Measurements from ENCODE around the gene LAMC3. TPM values are rescaled to one million over a fixed set of nuclear protein-coding genes. Genes with fewer than 3 reads are reported as not detected.
A peak's percentile ranks its signal among the peaks of the same experiment; 100 is the strongest.

The LAMC3 gene
- polyA plus RNA-seq, 5 donors, result 7.3 to 15.4 (median 12.2) TPM

DNA sequence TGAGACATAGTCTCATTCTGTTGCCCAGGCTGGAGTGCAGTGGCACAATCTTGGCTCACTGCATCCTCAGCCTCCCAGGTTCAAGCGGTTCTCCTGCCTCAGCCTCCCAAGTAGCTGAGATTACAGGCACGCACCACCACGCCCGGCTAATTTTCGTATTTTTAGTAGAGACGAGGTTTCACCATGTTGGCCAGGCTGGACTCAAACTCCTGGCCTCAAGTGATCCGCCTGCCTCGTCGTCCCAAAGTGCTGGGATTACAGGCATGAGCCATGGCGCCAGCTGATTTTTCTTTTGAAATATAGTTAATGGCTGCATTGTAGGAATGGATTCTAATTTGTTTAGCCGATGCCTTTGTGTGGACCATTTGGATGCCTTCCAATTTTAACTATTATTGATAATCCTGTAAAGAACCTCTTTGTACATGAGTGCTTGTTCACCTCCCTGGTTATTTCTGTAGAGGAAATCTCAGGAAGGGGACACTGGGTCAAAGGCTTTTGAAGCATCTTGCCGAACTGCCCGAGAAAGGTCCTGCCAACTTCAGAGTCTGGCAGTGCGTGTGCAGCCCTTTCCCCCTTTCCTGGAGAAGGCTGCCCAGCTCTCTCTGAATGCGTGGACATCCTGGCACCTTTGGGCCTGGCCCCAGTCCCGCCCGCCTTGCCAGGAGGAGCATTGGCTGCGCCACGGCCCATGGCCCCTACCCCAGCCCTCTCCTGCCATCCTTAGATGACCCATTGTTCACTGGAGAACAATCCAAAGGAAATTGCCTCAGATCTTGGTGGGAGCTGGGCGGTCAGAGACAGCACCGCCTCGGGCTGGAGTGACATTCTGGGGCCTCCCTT, 107.5 kb downstream of the LAMC3 start:
- DNase-seq, result no peak

DNA sequence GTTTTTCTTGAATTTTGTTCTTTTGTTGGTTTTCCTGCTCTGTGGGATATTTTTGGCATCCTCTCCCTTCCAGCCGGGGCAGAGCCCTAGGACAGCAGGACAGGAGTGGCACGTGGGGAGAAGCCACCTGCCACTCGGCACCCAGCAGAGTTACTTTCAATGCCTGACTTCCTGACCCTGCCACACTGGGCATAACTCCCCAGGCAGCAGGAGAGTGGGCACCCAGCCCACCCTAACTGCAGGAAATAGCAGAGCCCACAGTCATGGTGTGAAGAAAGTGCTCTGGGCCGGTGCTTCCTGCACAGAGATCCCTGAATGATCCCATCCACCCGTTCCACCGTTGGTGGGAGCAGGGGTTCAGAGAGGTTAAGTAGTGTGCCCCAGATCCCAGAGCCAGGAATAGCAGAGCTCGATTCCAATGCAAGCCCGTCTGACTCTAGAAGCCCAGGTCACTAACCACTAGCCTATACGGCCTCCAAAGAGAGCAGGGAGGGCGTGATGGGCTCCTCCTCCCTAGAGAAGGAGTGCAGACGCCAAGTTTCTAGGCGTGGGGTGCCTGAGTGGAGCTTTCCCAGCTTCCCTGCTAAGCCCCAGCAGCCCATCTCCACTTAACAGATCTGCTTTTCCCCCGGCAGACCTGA, 108.3 kb downstream of the LAMC3 start:
- DNase-seq, result no peak

DNA sequence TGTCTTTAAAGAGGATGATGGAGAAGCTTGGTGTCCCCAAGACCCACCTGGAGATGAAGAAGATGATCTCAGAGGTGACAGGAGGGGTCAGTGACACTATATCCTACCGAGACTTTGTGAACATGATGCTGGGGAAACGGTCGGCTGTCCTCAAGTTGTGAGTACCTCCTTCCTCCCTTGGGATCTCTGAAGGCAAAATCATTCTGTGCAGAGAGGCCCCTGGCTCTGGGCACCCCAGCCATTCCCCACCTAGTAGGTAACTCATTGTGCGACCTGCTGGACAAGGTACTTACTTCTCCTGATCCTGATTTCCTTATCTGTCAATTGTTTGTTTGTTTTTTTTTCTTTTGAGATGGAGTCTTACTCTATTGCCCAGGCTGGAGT, 108.8 kb downstream of the LAMC3 start:
- no peak for DNase-seq

DNA sequence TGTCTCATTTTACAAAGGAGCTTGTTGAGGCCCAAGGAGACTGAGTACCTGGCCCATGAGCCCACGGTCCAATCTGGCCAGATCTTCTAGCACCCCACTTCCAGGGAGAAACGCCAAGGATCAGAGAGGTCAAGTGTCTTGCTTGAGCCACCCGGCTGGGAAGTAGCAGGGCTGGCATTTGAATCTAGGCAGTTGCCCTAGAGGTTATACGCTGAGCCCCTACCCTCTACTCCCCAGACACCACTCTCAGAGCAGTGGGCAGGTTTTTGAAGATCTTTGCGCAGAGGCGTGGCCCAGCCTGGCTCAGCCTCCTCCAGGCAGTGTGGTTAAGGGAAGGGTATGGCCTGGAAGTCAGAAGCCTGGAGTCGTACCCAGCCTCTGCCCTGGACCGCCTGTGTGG, 110.6 kb downstream of the LAMC3 start:
- DNase-seq, result no peak

DNA sequence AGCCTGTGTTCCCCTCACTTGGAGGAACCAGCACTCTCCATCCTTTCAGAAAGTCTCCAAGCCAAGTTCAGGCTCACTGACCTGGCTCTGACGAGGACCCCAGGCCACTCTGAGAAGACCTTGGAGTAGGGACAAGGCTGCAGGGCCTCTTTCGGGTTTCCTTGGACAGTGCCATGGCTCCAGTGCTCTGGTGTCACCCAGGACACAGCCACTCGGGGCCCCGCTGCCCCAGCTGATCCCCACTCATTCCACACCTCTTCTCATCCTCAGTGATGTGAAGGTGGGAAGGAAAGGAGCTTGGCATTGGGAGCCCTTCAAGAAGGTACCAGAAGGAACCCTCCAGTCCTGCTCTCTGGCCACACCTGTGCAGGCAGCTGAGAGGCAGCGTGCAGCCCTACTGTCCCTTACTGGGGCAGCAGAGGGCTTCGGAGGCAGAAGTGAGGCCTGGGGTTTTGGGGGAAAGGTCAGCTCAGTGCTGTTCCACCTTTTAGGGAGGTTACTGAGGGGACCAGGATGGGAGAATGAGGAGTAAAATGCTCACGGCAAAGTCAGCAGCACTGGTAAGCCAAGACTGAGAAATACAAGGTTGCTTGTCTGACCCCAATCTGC, 111.8 kb downstream of the LAMC3 start:
- no peak for DNase-seq

DNA sequence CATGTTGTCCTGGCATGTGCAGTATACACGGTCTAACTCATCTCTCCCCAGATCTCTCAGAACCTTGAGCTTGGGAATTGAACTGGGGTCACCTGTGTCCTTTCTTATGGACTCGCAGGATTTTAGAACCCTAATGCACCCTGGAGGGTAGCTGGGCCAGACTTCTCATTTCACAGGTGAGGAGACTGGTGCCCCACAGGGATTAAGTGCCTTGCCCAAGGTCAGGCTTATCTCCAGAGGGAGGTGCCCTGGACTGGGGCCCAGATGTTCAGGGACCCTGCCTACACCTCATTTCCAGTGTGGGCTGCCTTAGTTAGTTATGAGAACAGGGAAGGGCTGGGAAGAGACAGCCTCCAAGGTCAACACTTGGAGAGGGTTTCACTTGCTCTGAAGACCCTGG, 112.4 kb downstream of the LAMC3 start:
- DNase-seq, result no peak

- DNase-seq, result no peak
Observed at GRCh38 chr9:131122158-131122557, 113.2 kb downstream of the LAMC3 start.

DNA sequence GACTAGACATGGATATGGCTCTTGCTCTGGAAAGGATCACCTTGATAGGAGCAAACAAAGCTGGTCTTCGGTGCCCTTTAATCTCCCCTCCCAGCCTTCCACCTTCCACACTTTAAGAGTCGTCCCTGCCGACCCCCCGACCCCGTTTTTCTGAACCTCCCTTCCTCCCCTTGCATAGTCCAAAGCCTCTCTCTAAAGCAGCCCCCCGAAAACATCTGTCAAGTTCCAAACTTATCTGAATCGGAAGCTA, 116.0 kb downstream of the LAMC3 start:
- DNase-seq, result no peak

GRCh38 chr9:131125288-131126058, 116.5 kb downstream of the LAMC3 start, which contains the start of gene NUP214:
Gene NUP214, plus strand, starts transcription at chr9:131125586. Its CDS starts 119 bp downstream, at chr9:131125705.
- peak; percentile 98 to 99 for DNase-seq

- no peak for DNase-seq
Observed at GRCh38 chr9:131126059-131126426, 117.1 kb downstream of the LAMC3 start.

DNA sequence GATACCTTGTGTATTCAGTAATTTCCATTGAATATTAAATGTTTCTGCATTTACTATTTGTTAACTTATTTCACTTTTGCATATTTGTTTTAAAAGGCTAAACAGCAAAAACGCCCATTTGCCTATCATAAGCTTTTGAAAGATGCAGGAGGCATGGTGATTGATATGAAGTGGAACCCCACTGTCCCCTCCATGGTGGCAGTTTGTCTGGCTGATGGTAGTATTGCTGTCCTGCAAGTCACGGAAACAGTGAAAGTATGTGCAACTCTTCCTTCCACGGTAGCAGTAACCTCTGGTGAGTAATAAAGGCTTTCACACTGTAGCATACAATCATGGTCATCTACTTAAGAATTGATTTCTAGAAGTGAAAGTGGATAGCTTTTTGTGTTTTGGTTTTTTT, 120.2 kb downstream of the LAMC3 start:
- DNase-seq, result no peak

GRCh38 chr9:131138676-131139075, 129.7 kb downstream of the LAMC3 start:
- no peak for DNase-seq

- no peak for DNase-seq
Observed at GRCh38 chr9:131140112-131140511, 131.1 kb downstream of the LAMC3 start.

GRCh38 chr9:131140550-131140949, 131.6 kb downstream of the LAMC3 start:
- DNase-seq, result no peak

DNA sequence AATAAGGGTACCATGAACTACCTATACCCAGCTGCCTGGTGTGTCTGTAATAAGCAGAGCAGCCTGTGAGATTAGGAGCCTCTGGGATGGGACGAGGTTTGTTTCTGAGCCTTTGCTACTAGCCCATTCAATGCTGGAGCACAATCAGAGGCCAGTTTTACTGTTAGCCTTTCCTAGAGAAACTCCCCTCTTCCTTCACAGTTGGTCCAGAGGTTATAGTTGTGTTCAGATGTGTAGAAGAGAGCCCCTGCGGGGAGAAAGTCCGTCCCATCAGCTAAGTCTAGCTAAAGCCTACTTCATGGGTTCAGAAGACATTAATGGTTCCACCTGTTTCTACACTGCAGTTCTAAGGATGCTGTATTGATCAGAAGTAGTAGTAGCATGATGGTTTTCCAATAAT, 133.2 kb downstream of the LAMC3 start:
- DNase-seq, result no peak

Other genes with a start within 250 kb of the LAMC3 start
- gene ABL1, start 173.9 kb upstream of the LAMC3 start, polyA plus RNA-seq (ENCODE audit: insufficient read depth in 1 of 5, insufficient read length in 5 of 5, low replicate concordance in 1 of 5), result 10 to 100 TPM; 62.3 to 77.1 (median 70.9) TPM
- gene QRFP, start 112.4 kb upstream of the LAMC3 start, polyA plus RNA-seq (ENCODE audit: insufficient read depth in 1 of 5, insufficient read length in 5 of 5, low replicate concordance in 1 of 5), result under 1 TPM; 0.25 to 0.46 (median 0.37) TPM
- gene FIBCD1, start 69.9 kb upstream of the LAMC3 start, polyA plus RNA-seq (ENCODE audit: insufficient read depth in 1 of 5, insufficient read length in 5 of 5, low replicate concordance in 1 of 5), result 1 to 10 TPM in 3 of 5 donors, under 1 TPM in 2; 0.61 to 2.2 (median 1.6) TPM
- gene AIF1L, start 87.4 kb downstream of the LAMC3 start, polyA plus RNA-seq (ENCODE audit: insufficient read depth in 1 of 5, insufficient read length in 5 of 5, low replicate concordance in 1 of 5), result 10 to 100 TPM; 36.6 to 49.5 (median 42.5) TPM
- 10 to 100 TPM; 34.3 to 48.9 (median 42.1) TPM for gene NUP214, start 116.4 kb downstream of the LAMC3 start, polyA plus RNA-seq (ENCODE audit: insufficient read depth in 1 of 5, insufficient read length in 5 of 5, low replicate concordance in 1 of 5)